DND-41 (cell line): ENCODE measurements around the gene RUNX2.

Source experiments
- ATAC-seq: fragments of 200-7000 bp; cut with Tn5 transposase; 3 replicates; pipeline ENCODE4 v1.9.1; 2021; ENCODE audit warnings: low read depth; ENCODE audit not compliant: insufficient read depth
- DNase-seq: peaks from one replicate; pipeline ENCODE4 v3.0.0-alpha.2; 2020
- H2AFZ ChIP-seq: 2 replicates; pipeline ENCODE4 v1.6.0; 2012; ENCODE audit warnings: low read depth, low read length
- H3K27ac ChIP-seq: 2 replicates; pipeline ENCODE4 v1.5.1; 2012; ENCODE audit warnings: low read length, inconsistent platforms
- H3K27me3 ChIP-seq: fragments of 200-600 bp; sonication (generic); 2 replicates; pipeline ENCODE4 v1.6.0; 2012; ENCODE audit warnings: low read length, mild to moderate bottlenecking, inconsistent platforms; ENCODE audit not compliant: insufficient read depth, poor library complexity
- H3K36me3 ChIP-seq: 2 replicates; pipeline ENCODE4 v1.5.1; 2012; ENCODE audit warnings: low read length, inconsistent platforms; ENCODE audit not compliant: insufficient read depth
- H3K4me1 ChIP-seq: 2 replicates; pipeline ENCODE4 v1.5.1; 2012; ENCODE audit warnings: mild to moderate bottlenecking, low read length; ENCODE audit not compliant: insufficient read depth
- H3K4me2 ChIP-seq: 2 replicates; pipeline ENCODE4 v1.6.0; 2012; ENCODE audit warnings: mild to moderate bottlenecking, moderate library complexity, low read length, inconsistent platforms; ENCODE audit not compliant: insufficient read depth
- H3K4me3 ChIP-seq, 2 experiments: fragments of 200-600 bp in 1 of 2; shearing (Covaris generic) in 1 of 2; 2 replicates each; pipeline ENCODE4 v1.5.1; 2012 to 2016; ENCODE audit warnings: inconsistent platforms in 2 of 2, low read length in 2 of 2, mild to moderate bottlenecking in 2 of 2, low read depth in 1 of 2, moderate library complexity in 1 of 2
- H3K79me2 ChIP-seq: 2 replicates; pipeline ENCODE4 v1.6.0; 2012; ENCODE audit warnings: low read length, inconsistent platforms; ENCODE audit not compliant: insufficient read depth
- H3K9ac ChIP-seq: 2 replicates; pipeline ENCODE4 v1.6.0; 2012; ENCODE audit warnings: low read depth, mild to moderate bottlenecking, inconsistent platforms, low read length, moderate library complexity
- H3K9me3 ChIP-seq: 2 replicates; pipeline ENCODE4 v1.5.1; 2012; ENCODE audit warnings: low read length, moderate library complexity, mild to moderate bottlenecking, inconsistent platforms; ENCODE audit not compliant: insufficient read depth, severe bottlenecking
- H4K20me1 ChIP-seq: 2 replicates; pipeline ENCODE4 v1.6.0; 2012; ENCODE audit warnings: low read length; ENCODE audit not compliant: insufficient read depth
- CTCF ChIP-seq: IDR thresholded peaks from 2 replicates; pipeline ENCODE4 v1.5.1; 2012; ENCODE audit warnings: borderline replicate concordance, low read length, moderate library complexity, mild to moderate bottlenecking; ENCODE audit not compliant: poor library complexity, severe bottlenecking; ENCODE audit errors: extremely low read depth
- EZH2 ChIP-seq: IDR thresholded peaks from 3 replicates; pipeline ENCODE4 v1.6.1; 2012; ENCODE audit warnings: borderline replicate concordance, low read depth, mild to moderate bottlenecking, moderate library complexity, low read length, inconsistent platforms; ENCODE audit not compliant: severe bottlenecking

Gene RUNX2

GRCh38 chr6:45518013-45518720 lies 190.0 kb downstream of the RUNX2 start:
- TF ChIP-seq EZH2: no peak
- TF ChIP-seq CTCF: no peak
- H3K79me2 ChIP-seq: no peaks in the 10 kb centered on the region
- no peak overlapping the region for H3K9ac ChIP-seq
- H2AFZ ChIP-seq: no peak overlapping the region
- no peak overlapping the region for H3K27ac ChIP-seq
- ATAC-seq (no peak), DNase-seq (no peak)
- H3K27me3 ChIP-seq: no peaks in the 10 kb centered on the region
- no peaks in the 10 kb centered on the region for H3K9me3 ChIP-seq
- H3K4me1 ChIP-seq: no peaks in the 10 kb centered on the region
- no peak overlapping the region for H3K4me3 ChIP-seq
- peaks cover 17% of the 10 kb centered on the region for H3K36me3 ChIP-seq
- no peaks in the 10 kb centered on the region for H4K20me1 ChIP-seq
- no peak overlapping the region for H3K4me2 ChIP-seq

GRCh38 chr6:45521226-45521625 lies 193.1 kb downstream of the RUNX2 start:
- H3K4me1 ChIP-seq: no peaks in the 10 kb centered on the region
- no peaks in the 10 kb centered on the region for H3K27me3 ChIP-seq
- no peaks in the 10 kb centered on the region for H3K9me3 ChIP-seq
- H3K36me3 ChIP-seq: peaks cover 3% of the 10 kb centered on the region; the same call in 1 of the 2 replicates
- TF ChIP-seq CTCF: no peak
- TF ChIP-seq EZH2: no peak
- ATAC-seq (no peak), DNase-seq (no peak)
- H3K4me2 ChIP-seq: no peak overlapping the region
- H3K27ac ChIP-seq: no peak overlapping the region
- no peaks in the 10 kb centered on the region for H3K79me2 ChIP-seq
- H2AFZ ChIP-seq: no peak overlapping the region
- H3K9ac ChIP-seq: no peak overlapping the region
- no peak overlapping the region for H3K4me3 ChIP-seq
- no peaks in the 10 kb centered on the region for H4K20me1 ChIP-seq

GRCh38 chr6:45522486-45522885 lies 194.4 kb downstream of the RUNX2 start:
- H3K9me3 ChIP-seq: no peaks in the 10 kb centered on the region
- no peaks in the 10 kb centered on the region for H3K79me2 ChIP-seq
- no peak overlapping the region for H3K4me3 ChIP-seq
- no peak overlapping the region for H3K9ac ChIP-seq
- no peaks in the 10 kb centered on the region for H3K4me1 ChIP-seq
- no peak overlapping the region for H3K27ac ChIP-seq
- H3K4me2 ChIP-seq: no peak overlapping the region
- DNase-seq (no peak), ATAC-seq (no peak)
- no peaks in the 10 kb centered on the region for H4K20me1 ChIP-seq
- H3K27me3 ChIP-seq: no peaks in the 10 kb centered on the region
- no peak for TF ChIP-seq CTCF
- no peak for TF ChIP-seq EZH2
- peaks cover 8% of the 10 kb centered on the region; the same call in 1 of the 2 replicates for H3K36me3 ChIP-seq
- H2AFZ ChIP-seq: no peak overlapping the region

- no peaks in the 10 kb centered on the region for H4K20me1 ChIP-seq
- H3K27me3 ChIP-seq: no peaks in the 10 kb centered on the region
- H3K9ac ChIP-seq: no peak overlapping the region
- no peak overlapping the region for H3K4me3 ChIP-seq
- no peak overlapping the region for H2AFZ ChIP-seq
- H3K27ac ChIP-seq: no peak overlapping the region
- no peaks in the 10 kb centered on the region for H3K4me1 ChIP-seq
- no peak overlapping the region for H3K4me2 ChIP-seq
- DNase-seq (no peak), ATAC-seq (no peak)
- H3K36me3 ChIP-seq: peaks cover 29% of the 10 kb centered on the region
- TF ChIP-seq CTCF (no peak), EZH2 (no peak)
- no peaks in the 10 kb centered on the region for H3K9me3 ChIP-seq
- no peaks in the 10 kb centered on the region for H3K79me2 ChIP-seq
Measured at GRCh38 chr6:45527210-45527609, 199.1 kb downstream of the RUNX2 start.
